Activated CD4-positive, alpha-beta T cell treated with anti-CD3 and anti-CD28 coated beads, Interleukin-2, Interleukin-6, amounts not matched to agents 100 ng/mL and 50 ng/mL, durations not matched to agents 16 hours and 8 hours (primary cell): ENCODE results near the gene UACA.
"Not testable (repeated sequence)": the region's sequence is repeated elsewhere in the genome, so short reads cannot be mapped to it uniquely, and the experiment has no call there.

Experiments used
- DNase-seq: peaks from one replicate; pipeline ENCODE4 v3.0.0-alpha.2; 2020

The UACA gene, protein sequence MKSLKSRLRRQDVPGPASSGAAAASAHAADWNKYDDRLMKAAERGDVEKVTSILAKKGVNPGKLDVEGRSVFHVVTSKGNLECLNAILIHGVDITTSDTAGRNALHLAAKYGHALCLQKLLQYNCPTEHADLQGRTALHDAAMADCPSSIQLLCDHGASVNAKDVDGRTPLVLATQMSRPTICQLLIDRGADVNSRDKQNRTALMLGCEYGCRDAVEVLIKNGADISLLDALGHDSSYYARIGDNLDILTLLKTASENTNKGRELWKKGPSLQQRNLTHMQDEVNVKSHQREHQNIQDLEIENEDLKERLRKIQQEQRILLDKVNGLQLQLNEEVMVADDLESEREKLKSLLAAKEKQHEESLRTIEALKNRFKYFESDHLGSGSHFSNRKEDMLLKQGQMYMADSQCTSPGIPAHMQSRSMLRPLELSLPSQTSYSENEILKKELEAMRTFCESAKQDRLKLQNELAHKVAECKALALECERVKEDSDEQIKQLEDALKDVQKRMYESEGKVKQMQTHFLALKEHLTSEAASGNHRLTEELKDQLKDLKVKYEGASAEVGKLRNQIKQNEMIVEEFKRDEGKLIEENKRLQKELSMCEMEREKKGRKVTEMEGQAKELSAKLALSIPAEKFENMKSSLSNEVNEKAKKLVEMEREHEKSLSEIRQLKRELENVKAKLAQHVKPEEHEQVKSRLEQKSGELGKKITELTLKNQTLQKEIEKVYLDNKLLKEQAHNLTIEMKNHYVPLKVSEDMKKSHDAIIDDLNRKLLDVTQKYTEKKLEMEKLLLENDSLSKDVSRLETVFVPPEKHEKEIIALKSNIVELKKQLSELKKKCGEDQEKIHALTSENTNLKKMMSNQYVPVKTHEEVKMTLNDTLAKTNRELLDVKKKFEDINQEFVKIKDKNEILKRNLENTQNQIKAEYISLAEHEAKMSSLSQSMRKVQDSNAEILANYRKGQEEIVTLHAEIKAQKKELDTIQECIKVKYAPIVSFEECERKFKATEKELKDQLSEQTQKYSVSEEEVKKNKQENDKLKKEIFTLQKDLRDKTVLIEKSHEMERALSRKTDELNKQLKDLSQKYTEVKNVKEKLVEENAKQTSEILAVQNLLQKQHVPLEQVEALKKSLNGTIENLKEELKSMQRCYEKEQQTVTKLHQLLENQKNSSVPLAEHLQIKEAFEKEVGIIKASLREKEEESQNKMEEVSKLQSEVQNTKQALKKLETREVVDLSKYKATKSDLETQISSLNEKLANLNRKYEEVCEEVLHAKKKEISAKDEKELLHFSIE (N-terminal part only)

DNA sequence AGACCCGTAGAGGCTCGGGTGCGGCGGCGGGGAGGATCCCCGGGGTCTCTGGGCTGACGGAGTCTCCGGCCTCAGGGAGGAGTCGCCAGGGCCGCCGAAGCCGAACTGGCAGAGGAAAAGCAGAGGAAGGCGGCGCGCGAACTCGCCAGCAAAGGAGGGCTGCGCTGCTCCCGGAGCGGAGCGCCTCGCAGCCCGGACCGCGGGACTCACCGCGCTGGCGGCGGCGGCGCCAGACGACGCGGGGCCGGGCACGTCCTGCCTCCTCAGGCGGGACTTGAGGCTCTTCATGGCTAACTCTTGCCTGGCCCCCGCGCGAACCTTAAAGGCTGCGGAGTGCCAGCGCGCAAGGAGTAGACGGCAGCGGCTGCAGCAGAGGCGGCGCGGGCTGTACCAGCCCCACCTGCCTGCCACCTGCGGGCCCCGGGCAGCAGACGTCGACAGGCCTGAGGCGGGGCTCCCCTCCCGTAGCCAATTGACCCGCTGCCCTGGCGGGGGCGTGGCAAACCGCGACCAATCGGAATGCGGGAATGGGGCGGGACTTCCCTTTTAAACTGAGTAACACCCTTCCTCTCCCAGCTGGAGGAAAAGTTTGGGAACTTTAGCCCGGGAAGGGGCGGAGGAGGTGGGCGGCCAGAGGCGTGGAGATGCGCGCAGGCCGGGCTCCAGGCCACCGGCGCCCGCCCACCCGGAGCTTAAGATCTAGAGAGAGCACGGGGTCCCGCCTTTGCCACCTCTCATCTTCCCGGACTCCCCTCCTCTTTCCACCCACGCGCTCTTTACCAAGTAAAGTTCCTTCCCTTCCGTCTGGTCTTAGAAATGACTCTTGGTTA is at the start of gene UACA:
Gene UACA, minus strand, starts transcription at position 439 of the 830 bp plus-strand sequence. Its CDS starts 151 bp downstream, at position 288.
- peak; percentile 88 for DNase-seq

DNA sequence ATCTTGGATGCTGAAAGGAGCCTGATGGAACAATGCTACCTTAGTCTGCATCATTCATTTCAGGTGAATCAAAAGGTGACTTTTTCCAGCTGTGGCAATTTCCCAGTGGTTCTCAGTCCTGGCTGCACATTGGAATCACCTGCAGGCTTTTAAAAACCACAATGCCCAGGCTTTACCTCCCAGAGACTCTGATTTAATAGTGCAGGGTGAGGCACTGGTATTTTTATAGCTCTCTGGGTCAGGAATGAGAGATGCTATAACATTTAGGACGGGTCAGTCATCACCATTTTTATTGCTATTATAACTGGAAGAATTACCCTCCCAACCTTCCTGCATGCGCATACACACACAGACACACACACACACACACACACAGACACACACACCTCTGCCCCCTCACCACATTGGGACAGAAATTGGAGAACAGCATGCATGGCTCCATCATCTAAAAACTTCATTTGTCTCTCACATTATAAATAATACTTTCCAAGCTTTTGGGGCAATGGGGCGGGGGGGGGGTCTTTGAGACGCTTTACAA is 49.5 kb upstream of the UACA start:
- DNase-seq: no peak

DNA sequence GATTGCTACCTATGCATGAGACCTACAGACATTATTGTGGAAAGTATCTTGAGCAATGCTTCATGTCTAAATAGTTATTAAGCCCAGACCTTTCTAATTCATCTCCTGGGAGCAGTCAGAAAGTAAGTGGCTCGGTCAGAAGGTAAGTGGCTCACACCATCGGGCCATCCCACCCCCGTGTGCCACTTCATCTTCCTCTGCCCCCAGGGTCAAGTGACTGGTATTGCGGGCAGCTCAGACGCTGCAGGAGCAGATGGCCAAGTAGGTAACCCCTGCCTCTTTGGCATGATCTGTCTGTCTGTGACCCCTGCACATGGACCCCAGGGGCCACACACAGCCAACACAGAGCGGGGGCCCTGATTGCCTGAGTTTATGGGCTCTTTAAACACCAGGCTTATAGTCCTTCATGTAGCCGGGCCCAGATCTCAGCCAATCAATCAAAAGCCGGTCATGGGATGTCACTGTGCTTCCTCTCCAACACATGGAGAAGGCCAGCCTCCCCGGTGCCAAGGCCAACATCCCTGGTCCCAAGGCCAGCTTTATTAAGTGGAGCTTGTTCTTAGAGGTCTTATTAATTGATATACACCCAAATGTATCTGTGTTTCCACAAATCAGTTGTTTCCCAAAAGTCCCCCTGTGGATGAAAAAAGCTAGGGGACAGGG is 47.7 kb upstream of the UACA start:
- DNase-seq: no peak

DNA sequence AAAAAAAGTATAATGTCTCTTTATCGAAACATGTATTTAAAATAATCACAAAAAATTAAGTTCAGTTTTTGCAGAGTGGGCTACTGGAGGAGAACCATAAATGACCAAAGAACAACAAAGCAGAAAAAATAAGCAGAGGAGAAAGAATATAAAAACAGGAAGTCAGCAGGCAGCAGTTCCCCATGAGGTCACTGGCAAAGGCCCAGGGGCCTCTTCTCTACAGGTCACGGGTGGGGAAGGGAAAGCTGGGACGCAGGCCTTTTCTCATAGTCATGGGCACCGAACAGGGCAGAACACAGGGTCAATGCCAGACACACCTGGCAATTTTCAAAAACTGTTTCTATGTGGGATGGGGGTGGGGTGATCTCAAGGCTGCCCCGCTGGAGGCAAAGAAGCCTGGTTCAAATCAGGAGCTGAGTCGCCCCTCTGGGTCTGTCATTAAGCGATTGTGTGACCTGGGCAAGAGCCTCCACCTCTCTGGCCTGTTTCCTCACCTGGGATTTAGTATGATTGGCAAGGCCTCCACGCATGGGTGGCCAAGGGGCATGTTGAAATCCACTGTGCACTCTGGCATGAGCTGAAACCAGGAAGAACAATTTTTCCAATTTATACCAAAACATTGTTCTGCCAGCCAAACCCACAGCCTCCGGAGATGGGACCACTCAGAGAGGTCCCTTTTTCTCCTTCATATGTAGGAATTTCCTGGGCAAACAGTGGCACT is 43.8 kb upstream of the UACA start:
- DNase-seq: no peak

DNA sequence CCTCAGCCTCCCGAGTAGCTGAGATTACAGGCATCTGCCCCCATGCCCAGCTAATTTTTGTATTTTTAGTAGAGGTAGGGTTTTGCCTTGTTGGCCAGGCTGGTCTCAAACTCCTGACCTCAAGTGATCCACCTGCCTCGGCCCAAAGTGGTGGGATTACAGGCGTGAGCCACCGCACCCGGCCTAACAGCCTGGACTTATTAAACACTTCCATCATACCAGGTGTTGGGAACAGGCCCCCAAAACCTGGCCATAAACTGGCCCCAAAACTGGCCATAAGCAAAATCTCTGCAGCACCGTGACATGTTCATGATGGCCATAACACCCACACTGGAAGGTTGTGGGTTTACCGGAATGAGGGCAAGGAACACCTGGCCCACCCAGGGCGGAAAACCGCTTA is 41.0 kb upstream of the UACA start:
- DNase-seq: not testable (repeated sequence)

DNA sequence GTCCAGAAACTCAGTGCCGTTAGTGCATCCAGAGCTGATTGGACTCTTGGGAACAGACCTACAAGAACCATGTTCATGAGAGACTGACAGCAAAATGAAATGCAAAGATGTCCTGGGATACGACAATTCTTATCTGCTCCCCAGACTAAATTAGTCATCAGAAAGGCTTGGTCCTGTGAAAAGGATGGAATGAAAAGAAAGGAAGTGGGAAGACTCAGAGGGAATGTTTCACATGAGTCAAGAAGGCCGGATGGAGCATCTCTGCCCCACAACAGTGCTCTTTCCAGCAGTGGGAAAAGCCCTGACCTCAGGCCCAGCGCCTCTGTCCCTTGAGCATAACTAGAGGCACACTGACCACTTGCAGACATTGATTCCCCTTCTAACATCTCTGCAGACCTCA is 39.3 kb upstream of the UACA start:
- no peak for DNase-seq

DNA sequence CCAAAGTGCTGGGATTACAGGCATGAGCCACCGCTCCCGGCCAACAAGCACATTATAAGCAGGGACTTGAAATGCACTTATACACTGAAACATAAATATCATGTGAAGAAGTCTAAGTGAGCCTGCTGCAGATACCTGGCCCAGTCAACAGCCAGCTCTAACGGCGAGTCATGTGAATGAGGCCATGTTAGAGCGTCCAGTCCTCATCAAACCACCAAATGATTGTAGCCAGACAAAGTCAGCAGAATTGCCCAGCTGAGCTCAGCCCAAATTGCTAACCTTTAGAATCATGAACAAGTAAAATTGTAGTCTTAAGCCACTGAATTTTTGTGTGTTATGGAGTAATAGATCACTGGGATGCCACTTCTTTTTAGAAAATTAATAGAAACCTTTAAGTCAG is 37.8 kb upstream of the UACA start:
- no peak for DNase-seq

DNA sequence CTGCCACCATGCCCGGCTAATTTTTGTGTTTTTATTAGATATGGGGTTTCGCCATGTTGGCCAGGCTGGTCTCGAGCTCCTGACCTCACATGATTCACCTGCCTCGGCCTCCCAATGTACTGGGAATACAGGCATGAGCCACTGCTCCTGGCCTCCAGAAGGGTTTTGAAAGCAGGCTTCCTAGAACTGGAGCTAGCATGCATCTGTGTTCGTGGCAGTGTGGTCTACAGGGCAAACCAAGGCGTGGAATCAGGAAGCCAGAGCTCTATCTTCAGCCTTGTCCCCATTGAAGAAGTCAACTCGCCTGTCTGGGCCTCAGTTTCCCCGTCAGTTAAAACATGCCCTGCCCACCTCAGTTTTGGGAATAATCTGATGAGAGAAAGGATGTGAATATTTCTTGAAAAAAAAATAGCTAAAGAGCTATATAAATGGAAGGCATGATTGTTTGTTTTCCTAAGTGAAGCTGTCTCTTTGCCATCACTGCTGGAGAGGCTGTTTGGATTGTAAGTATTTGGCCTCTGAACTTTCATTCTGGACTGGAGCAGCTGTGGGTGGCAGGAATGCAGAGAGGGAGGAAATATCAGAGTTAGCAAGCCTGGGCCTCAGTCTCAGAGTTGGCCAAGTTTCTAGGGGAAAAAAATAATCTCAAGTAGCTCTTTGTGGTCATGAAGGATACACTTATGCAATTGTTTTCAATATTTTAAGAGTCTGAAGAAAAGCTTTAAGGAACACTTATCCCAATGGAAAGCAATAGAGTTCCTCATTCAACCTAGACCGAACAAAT is 36.5 kb upstream of the UACA start:
- DNase-seq: no peak

DNA sequence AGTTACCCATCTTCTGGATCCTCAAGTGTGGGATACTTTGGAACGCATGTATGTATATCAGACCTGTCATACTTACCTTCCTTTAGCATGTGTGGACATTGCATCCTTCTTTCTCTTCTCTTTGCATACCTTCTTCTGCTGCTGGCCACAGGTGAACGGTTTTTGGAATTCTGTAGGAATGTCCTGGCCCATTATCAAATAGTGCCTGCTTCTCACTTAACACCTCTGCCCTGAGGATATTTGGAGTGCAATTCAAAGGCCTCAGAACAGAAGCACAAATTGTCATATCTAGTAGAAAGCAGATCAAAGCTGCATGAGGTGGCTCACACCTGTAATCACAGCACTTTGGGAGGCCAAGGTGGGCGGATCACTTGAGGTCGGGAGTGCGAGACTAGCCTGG is 34.1 kb upstream of the UACA start:
- DNase-seq: no peak

DNA sequence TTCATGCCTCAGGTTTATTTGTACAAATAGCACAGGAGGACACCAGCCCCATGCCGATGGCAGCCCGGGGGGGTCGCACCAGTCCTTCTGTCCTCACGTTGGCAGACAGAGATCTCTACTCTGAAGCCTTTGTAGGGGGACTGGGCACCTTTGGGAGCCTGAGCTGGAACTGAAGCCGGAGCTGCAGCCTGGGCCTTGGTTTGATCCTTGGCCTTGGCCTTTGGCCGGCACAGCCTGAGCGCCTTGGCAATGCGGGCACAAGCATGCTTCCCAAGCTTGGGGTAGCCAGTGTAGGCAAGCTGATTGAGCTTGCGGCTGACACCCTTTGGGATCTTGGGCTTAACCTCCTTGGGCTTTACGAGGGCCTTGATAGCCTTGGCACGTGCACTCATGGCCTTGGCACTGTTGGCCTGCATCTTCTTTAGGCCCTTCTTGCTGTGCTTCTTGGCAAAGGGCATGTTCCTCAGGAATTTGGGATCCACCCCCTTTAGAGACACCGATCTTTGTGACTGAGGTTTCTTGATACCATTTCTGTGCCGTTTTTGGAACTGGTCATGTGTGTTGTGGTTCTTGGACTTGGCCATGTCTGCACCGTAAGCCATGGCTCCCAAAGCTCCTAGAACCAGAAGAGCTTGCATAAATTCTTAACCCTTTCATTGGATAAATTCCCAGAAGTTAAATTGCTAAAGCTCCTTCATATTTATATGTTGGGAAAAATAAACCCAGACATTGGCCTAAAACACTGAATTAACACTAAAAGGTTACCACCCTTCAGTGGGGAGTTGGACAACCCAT is 33.4 kb upstream of the UACA start:
- DNase-seq: no peak

DNA sequence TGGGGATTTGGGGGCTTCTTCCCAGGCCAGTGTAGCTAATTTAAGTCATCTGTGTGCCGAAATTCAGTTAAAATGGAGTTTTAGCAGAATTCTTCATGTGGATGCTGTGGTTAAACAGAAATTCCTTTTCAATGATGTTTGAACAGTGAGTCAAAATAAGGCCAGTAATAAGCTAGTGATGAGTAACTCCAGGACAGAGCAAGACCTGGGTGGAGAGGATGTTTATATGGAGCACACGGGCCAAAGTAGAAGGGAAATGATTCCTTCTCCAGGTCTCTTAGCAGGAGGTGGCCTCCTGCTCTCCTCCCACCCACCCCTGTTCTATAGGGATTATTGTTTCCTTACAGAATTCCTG is 31.9 kb upstream of the UACA start:
- no peak for DNase-seq

DNA sequence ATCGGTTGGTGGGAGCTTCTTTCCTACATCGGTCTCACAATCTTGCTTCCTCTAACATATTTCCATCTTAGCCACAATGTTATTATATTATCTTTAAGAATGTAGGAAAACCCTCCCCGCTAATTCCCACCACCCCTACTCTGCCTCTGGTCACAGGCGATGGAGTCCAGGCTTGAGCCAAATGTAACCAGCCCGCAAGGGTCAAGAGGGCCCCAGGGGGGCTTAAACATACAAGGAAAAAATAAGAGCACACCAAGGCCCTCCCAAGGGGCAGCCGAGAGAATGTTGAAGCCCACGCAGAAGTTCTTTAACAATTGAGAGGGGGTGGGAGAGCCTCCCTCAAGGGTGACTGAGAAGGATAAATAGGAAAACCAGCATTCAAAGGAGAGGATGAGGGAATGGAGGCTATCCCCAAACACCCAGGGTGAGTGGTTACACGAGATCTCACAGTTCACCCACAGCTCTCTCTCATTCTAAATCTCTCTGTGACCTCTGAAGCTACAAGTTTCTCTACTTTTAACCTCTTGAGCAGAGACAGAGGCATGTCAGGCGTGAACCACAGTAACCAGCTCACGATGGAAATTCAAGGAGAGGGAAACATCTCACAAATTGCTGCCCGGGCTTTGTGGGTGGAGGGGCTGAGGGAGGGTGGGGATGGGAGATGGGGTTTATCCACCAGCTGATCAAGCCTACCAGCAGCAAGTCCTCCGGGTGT is 31.4 kb upstream of the UACA start:
- DNase-seq: no peak

DNA sequence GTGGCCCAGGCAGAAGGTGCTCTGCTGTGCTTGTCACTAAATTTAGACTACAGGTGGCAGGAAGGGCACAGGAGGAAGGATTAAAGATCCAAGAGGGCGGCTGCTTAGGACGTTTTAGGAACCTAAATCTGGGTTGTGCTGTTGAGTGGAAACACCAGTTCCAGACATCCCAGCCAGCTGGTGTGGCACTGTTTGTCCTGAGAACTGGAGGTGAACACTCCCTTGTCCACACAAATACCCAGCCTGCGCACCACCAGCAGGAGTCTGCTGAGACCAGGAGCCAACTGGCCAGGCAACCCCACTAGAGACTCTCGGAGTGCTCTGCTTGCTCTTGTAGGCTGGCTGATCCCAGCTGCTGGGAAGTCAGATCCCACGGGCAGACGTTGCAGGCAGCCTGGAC is 30.3 kb upstream of the UACA start:
- DNase-seq: no peak

DNA sequence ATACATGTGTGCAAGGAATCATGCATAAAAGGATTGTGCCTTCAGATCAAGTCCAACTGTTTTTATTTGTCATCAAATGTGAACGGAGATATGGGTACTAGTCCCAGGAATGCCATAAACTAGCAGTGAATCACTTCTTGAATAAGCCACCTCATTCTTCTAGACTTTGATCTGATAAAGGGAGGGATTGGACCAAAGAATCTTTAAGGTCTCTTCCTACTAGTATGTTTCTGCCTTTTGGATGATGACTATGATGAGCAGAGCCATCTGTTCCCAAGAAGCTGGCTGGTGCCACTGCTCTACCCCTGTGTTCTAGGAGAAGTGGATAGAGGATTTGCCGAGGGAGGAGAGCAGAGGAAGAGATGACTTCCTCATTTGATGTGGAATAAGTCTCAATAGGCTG is 28.8 kb upstream of the UACA start:
- no peak for DNase-seq

DNA sequence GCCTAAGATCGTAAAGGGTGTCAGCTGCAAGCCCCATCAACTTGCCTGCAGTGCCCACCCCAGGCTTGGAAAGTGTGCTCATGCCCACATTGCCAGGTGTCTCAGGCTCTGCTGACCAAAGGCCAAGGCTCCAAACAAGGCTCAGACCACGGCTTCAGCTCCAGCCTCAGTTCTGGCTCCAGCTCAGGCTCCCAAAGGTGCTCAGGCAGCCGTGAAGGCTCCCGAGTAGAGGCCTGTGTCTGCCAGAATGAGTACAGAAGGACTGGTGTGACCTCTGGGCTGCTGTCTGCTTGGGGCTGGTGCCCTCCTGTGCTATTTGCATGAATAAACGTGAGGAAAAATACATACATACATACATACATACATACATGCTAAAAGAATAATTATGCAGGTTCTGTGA is 27.9 kb upstream of the UACA start:
- DNase-seq: no peak

DNA sequence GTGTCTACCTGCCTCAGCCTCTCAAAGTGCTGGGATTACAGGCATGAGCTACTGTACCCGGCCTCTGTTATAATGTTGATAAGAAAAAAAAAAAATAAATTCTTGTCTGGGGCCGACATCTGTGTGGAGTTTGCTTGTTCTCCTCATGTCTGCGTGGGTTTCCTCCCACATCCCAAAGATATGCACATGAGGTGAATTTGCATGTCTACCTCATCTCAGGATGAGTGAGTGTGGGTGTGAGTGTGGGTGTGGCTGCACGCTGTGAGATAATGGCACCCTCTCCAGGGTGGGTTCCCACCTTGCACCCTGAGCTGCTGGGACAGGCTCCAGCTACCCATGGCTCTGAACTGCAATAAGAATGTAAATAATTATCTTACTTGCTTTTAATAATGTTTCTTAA is 25.9 kb upstream of the UACA start:
- DNase-seq: no peak

DNA sequence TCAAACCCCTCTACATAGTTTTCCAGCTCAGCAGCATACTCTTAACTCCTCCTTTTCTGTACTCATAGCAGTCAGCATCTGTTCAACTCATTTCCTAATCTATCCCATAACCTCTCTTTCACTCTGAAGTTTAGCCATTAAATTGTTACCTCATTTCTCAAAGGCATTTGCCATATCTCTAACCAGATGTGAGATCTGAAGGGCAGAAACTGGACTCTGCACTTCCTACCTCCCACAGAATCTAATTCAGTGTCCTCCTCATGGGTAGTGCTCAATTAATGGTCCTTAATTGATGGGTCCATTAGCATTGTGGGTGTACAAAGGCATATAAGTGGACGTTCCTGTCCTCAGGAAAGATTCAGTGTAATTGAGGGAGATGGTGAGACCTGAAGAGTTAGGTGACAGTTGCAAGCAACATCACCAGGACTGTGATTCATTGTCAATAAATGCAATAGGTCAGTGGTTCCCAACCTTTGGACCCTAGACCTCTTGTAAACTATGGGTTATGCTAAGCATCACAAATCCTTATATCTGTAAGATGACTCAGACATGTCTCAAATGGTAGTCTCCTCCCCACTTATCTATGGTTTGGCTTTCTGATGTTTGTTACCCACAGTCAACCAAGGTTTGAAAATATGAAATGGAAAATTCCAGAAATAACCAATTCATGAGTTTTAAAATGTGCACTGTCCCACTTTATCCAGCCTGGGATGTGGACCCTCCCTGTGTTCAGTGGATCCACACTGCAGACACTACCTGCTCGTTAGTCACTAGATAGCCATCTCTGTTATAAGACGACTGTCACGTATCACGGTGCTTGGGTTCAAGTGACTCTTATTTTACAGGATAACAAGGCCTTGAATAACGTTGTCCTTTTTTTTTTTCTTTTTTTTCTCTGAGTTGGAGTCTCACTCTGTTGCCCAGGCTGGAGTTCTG is 25.0 kb upstream of the UACA start:
- no peak for DNase-seq
